Breast epithelium (tissue), 4 donors: Measurements from ENCODE around the gene RBM19. TPM values are rescaled to one million over a fixed set of nuclear protein-coding genes. Genes with fewer than 3 reads are reported as not detected.

Source experiments
- DNase-seq, 2 donors: peaks; one replicate each; pipeline ENCODE4 v3.0.0-alpha.2; 2019; ENCODE audit warnings: low spot score in 2 of 2
- H3K27ac ChIP-seq, 2 donors: fragments of 200-600 bp; sonication (generic) in 1 of 2; one replicate each; pipeline ENCODE4 v1.5.1; 2016 to 2019; ENCODE audit warnings: mild to moderate bottlenecking in 1 of 2
- H3K27me3 ChIP-seq, 2 donors: fragments of 200-600 bp; sonication (generic) in 1 of 2; one replicate each; pipeline versions ENCODE4 v1.5.1 to v1.6.0; 2017 to 2019; ENCODE audit warnings: control low read depth in 1 of 2, mild to moderate bottlenecking in 1 of 2
- H3K36me3 ChIP-seq: fragments of 200-600 bp; one replicate; pipeline ENCODE4 v1.5.1; 2019
- H3K4me1 ChIP-seq, 2 donors: fragments of 200-600 bp; sonication (generic); one replicate each; pipeline ENCODE4 v1.5.1; 2016 to 2019; ENCODE audit warnings: control low read depth in 1 of 2
- H3K4me3 ChIP-seq, 3 donors: fragments of 200-600 bp; sonication (generic); 1 replicate in 2 of 3; 2 replicates in 1 of 3; pipeline ENCODE4 v1.5.1; 2016 to 2019; ENCODE audit warnings: mild to moderate bottlenecking in 3 of 3, moderate library complexity in 2 of 3
- H3K9me3 ChIP-seq, 2 donors: fragments of 200-600 bp; sonication (generic) in 1 of 2; one replicate each; pipeline ENCODE4 v1.5.1; 2016 to 2019; ENCODE audit warnings: control low read depth in 1 of 2
- POLR2A ChIP-seq: fragments of 450-650 bp; IDR thresholded peaks from one replicate; pipeline ENCODE4 v1.6.1; 2016; ENCODE audit warnings: antibody characterized with exemption, mild to moderate bottlenecking, moderate library complexity
- POLR2AphosphoS5 ChIP-seq, 3 donors: sonication (generic); formaldehyde crosslinking; IDR thresholded peaks; one replicate each; pipeline ENCODE4 v1.6.1; 2017; ENCODE audit warnings: antibody characterized with exemption in 3 of 3
- intact Hi-C: fragments of 100-400 bp; cut with DNase I; formaldehyde crosslinking; loops from one replicate; pipeline ENCODE4 v1.15.1; 2023; ENCODE audit warnings: low total_unique reads
- total RNA-seq, 3 donors: library from RNA; depleted of rRNA; stranded (reverse); fragments of >200 nt; gene quantifications; one replicate each; pipeline ENCODE4 v1.1.0, GENCODE V29; 2016
- TF ChIP-seq, protein P1 (sequence below), 3 donors: fragments of 450-650 bp; IDR thresholded peaks; one replicate each; pipeline ENCODE4 v1.5.1; 2016 to 2017; ENCODE audit warnings: antibody characterized with exemption in 3 of 3, mild to moderate bottlenecking in 3 of 3, moderate library complexity in 3 of 3

Gene RBM19
- total RNA-seq, 3 donors from 2014 or later, result 28.8 to 43.3 (median 42.6) TPM

DNA sequence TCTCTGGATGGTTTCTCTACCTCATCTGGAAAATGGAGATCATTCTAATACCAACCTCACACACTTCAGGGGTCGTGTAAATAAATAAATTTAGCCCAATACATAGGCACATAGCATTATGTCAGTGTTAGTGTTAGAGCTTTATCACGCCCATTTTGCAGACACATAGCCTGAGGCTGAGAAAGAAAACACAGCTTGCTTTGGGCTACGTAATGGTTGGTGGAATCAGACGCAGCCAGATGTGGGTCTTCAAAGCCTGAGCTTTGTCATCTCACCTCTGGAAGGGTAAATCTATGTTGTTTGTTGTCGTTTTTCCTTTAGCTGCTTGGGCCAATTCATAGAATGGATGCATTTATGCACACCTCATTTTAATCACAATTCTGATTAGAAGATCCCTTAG lies 191.6 kb downstream of the RBM19 start:
- Histone ChIP-seq H3K36me3 (no peaks in the 10 kb centered on the region), H3K9me3 (no peaks in the 10 kb centered on the region), H3K27ac (no peak overlapping the region), H3K4me1 (no peaks in the 10 kb centered on the region), H3K4me3 (no peak overlapping the region), H3K27me3 (peaks cover 0 to 38% of the 10 kb centered on the region in 2 donors)
- TF ChIP-seq POLR2AphosphoS5 (IDR thresholded peaks at IDR 0.05) (no peak), POLR2A (no peak)
- TF ChIP-seq, protein P1, sequence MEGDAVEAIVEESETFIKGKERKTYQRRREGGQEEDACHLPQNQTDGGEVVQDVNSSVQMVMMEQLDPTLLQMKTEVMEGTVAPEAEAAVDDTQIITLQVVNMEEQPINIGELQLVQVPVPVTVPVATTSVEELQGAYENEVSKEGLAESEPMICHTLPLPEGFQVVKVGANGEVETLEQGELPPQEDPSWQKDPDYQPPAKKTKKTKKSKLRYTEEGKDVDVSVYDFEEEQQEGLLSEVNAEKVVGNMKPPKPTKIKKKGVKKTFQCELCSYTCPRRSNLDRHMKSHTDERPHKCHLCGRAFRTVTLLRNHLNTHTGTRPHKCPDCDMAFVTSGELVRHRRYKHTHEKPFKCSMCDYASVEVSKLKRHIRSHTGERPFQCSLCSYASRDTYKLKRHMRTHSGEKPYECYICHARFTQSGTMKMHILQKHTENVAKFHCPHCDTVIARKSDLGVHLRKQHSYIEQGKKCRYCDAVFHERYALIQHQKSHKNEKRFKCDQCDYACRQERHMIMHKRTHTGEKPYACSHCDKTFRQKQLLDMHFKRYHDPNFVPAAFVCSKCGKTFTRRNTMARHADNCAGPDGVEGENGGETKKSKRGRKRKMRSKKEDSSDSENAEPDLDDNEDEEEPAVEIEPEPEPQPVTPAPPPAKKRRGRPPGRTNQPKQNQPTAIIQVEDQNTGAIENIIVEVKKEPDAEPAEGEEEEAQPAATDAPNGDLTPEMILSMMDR (IDR thresholded peaks at IDR 0.05), result no peak
- intact Hi-C loops, result no loop called here
- no peak for DNase-seq

DNA sequence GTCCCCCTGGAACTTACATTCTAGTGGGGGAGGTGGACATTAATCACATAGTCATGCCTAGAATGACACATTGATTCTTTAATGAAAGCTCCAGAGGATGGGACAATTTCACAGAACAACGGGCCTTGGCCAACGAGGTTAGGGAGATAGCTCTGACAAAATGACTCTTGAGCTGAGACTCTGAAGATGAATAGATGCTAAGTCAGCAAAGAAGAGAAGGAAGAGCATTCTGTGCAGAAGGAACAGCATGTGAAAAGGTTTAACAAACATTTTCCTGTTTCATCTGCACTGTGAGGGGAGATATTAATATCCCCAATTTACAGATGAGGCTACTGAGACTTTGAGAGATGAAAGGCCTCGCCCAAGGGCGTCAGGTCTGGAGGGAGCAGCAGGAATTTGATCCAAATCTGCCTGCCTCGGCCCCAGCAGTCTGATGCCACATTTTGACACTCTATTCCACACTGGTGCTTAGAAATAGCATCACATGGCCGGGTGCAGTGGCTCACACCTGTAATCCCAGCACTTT lies 193.6 kb downstream of the RBM19 start:
- Histone ChIP-seq H3K4me1 (no peaks in the 10 kb centered on the region), H3K9me3 (no peaks in the 10 kb centered on the region), H3K4me3 (no peak overlapping the region), H3K27me3 (peaks cover 0 to 20% of the 10 kb centered on the region in 2 donors), H3K27ac (no peak overlapping the region), H3K36me3 (no peaks in the 10 kb centered on the region)
- no peak for DNase-seq
- no peak for TF ChIP-seq POLR2AphosphoS5 (IDR thresholded peaks at IDR 0.05)
- intact Hi-C loops, result no loop called here

DNA sequence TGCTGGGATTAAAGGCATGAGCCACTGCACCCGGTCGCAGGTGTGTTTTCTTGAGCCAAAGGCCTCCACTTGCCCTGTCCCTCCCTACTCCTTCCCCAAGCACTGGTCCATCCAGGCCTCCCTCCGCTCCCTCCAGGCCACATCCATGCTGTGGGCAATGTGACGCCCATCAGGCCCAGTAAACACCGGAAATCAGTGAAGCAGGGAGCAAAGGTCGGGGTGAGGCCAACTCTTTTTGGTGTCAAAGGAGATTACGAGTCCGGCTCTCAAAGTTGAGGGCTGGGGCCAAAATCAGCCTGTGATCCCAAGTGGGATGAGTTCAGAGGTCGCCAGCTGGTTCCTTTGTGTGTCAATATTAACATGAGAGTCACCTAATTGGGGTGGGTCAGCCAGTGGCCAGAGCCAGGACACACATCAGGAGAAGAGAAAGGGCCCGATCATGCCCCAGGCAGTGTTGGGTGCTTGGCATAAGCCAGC lies 195.7 kb downstream of the RBM19 start:
- no peaks in the 10 kb centered on the region for H3K36me3 ChIP-seq
- no peak for DNase-seq
- no peak overlapping the region for H3K4me3 ChIP-seq
- no peaks in the 10 kb centered on the region for H3K4me1 ChIP-seq
- no peaks in the 10 kb centered on the region for H3K9me3 ChIP-seq
- peaks cover 0 to 18% of the 10 kb centered on the region in 2 donors for H3K27me3 ChIP-seq
- intact Hi-C loops, result no loop called here
- H3K27ac ChIP-seq, result no peak overlapping the region
- TF ChIP-seq POLR2A (no peak), POLR2AphosphoS5 (IDR thresholded peaks at IDR 0.05) (no peak)
- TF ChIP-seq, protein P1 (IDR thresholded peaks at IDR 0.05), result no peak

DNA sequence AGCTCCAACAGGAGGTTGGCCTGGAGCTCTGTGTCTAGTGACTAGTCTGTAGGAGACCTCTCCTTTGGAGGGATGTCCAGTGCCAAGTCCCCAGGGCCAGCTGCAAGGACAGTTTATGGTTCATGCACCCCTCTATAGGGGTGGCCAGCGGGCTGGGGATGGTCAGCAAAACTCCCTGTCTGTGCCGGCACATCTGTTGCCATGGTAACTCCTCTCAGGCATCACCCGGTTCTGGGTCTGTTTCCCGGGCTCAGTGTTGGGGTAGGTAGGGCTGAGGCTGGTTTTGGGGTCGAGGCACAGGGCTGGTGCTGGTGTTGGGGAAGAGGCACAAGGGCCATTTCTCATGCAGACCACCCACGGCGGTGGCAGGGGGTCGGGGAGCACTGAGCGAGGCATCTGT lies 196.8 kb downstream of the RBM19 start:
- H3K9me3 ChIP-seq, result no peaks in the 10 kb centered on the region
- no peak for DNase-seq
- no peak overlapping the region for H3K4me3 ChIP-seq
- no peaks in the 10 kb centered on the region for H3K4me1 ChIP-seq
- intact Hi-C loops, result no loop called here
- TF ChIP-seq, protein P1 (IDR thresholded peaks at IDR 0.05), result no peak
- TF ChIP-seq POLR2AphosphoS5 (IDR thresholded peaks at IDR 0.05) (no peak), POLR2A (no peak)
- H3K36me3 ChIP-seq, result no peaks in the 10 kb centered on the region
- H3K27ac ChIP-seq, result no peak overlapping the region
- H3K27me3 ChIP-seq, result peaks cover 0 to 18% of the 10 kb centered on the region in 2 donors

DNA sequence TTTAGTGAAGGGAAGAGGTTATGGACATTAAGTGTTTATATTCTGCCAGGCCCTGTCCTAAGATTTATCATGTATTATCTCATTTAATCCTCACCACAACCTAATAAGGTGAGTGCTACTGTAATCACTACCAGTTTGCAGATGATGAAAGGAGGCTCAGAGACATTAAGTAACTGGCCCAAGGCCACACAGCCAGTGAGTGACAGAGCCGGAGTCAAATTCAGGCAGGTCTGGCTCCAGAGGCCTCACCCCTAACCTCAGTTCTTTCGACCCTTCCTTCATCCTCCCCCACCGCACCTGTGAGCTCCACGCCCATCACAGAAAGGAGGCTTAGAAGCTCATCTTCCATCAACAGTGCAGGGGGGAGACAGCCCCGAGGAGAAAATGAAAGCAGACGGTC lies 197.3 kb downstream of the RBM19 start:
- TF ChIP-seq, protein P1 (IDR thresholded peaks at IDR 0.05), result no peak
- TF ChIP-seq POLR2A, result no peak
- no peak for TF ChIP-seq POLR2AphosphoS5 (IDR thresholded peaks at IDR 0.05)
- no peak overlapping the region for H3K27ac ChIP-seq
- H3K36me3 ChIP-seq, result no peaks in the 10 kb centered on the region
- no peaks in the 10 kb centered on the region for H3K4me1 ChIP-seq
- H3K9me3 ChIP-seq, result no peaks in the 10 kb centered on the region
- intact Hi-C loops, result no loop called here
- no peak for DNase-seq
- H3K4me3 ChIP-seq, result no peak overlapping the region
- peaks cover 0 to 22% of the 10 kb centered on the region in 2 donors for H3K27me3 ChIP-seq
